ENCODE data around the gene PKP2.

The PKP2 gene

GRCh38 chr12:32896432-32897280 is at the start of gene PKP2:
TSS of gene PKP2 (minus strand) at chr12:32896777. CDS start at chr12:32896731, 46 bp downstream.
- no peak for DNase-seq

DNA sequence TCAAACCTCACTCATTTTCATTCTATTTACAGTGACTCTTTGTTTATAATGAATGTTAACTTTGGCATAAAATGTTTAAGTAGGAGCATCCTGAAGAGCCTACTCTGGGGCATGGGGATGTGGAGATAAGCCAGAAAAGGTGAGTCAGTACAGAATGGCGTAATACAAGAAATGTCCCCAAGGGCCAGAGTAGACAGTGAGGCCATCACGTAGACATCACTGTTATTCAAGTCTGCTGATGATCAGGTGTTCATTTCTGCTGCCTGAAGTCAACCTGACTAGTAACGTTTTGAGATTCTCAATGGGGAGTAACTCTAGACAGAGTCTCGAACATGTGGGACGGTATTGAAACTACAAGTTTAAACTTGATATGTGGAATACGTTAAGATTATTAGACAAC is 47.6 kb upstream of the PKP2 start:
- DNase-seq, result no peak

DNA sequence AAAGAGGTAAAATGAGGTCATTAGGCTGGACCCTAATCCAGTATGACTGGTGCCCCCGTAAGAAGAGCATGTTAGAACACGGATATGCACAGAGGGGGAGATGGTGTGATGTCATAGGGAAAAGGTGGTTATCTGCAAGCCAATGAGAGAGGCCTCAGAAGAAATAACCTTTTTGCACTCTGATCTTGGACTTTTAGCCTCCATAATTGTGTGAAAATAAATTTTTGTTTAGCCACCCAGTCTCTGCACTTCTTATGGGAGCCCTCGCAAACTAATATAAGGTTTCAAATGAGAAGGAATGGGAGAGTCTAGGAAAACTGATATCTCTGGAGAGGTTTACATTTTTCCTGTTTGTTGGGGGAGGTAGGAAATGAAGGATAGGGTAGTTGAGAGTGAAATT is 43.2 kb upstream of the PKP2 start:
- DNase-seq, result no peak

- no peak for DNase-seq
Observed at GRCh38 chr12:32926963-32927362, 30.4 kb upstream of the PKP2 start.

GRCh38 chr12:32926356-32926755 is 29.8 kb upstream of the PKP2 start:
- no peak for DNase-seq

DNA sequence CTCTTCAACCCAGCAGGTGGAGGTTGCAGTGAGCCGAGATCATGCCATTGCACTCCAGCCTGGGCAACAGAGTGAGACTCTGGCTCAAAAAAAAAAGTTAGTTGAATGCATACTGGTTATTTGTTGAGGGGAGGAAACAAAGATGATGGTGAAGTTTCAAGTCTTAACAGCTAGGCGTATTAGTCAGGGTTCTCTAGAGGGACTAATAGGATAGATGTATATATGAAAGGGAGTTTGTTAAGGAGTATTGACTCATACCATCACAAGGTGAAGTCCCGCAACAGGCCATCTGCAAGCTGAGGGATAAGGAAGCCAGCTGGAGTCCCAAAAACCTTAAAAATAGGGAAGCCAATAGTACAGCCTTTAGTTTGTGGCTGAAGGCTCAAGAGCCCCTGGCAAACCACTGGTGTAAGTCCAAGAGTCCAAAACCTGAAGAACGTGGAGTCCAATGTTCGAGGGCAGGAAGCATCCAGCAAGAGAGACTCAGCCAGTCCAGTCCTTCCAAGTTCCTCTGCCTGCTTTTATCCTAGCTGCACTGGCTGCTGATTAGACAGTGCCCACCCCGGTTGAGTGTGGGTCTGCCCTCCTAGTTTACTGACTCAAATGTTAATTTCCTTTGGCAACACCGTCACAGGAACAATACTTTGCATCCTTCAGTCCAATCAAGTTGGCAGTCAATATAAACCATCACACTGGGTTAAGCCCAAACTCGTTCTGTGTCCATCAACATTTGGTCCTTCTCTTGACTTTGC is 26.1 kb upstream of the PKP2 start:
- no peak for DNase-seq

DNA sequence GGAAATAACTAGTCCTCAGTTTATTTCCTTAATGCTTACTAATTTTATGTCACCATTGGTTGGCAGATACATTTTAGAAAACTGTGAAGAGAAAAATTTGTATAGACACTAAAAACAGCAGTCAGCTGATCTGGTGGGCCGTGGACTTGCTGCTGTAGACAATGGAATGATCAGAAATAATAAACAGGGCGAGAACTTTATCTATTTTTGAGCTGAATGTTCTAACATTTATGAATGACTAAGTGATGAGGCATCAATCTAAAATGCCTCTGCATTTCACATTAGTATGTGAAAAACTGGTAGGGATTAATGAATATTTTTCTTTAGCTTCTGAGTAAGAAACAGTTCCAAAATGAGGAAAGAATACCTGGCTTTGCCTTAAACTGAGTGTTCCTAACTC is 24.8 kb upstream of the PKP2 start:
- DNase-seq, result no peak

- no peak for DNase-seq
Observed at GRCh38 chr12:32920506-32921085, 24.0 kb upstream of the PKP2 start.

- DNase-seq, result no peak
Observed at GRCh38 chr12:32918890-32919801, 22.6 kb upstream of the PKP2 start.

DNA sequence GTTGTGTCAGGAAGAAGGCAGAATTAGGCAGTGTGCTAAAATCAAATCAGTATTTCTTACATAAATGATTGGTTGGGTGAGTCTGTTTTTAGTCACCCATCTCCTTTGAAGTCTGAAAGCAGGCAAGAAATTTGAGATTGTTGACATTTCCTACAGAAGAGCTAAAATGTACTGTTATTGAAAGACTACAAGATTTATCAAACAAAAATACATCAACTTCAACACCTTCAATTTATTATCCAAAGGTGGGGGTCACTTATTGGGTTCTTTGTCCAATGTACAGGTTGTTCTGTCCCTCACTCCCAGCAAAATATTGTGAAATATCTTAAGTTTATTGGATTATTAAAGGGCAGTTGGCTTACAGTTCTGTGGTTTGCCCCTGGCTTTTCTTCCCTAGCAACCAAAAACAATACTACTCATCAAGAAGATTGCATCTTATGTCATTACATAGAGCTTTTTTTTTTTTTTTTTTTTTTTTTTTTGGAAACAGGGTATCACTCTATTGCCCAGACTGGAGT is 20.6 kb upstream of the PKP2 start:
- DNase-seq, result no peak

GRCh38 chr12:32907898-32908476 is 11.4 kb upstream of the PKP2 start:
- no peak for DNase-seq

DNA sequence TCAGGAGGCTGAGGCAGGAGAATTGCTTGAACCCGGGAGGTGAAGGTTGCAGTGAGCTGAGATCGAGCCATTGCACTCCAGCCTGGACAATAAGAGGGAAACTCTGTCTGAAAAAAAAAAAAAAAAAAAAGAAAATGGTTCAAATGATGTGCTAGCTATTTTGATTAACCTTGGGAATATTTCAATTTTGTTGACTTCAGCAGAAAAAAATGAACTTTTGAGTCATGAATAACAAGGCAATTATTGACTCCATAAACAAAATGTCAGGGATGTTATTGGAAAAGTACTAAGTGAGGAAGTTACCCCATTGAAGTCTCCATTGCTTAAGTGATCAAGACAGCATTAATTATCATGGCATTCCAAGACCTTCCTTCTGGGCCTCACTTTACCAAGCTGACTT is 10.6 kb upstream of the PKP2 start:
- DNase-seq, result no peak

GRCh38 chr12:32906399-32907165 is 10.0 kb upstream of the PKP2 start:
- no peak for DNase-seq

DNA sequence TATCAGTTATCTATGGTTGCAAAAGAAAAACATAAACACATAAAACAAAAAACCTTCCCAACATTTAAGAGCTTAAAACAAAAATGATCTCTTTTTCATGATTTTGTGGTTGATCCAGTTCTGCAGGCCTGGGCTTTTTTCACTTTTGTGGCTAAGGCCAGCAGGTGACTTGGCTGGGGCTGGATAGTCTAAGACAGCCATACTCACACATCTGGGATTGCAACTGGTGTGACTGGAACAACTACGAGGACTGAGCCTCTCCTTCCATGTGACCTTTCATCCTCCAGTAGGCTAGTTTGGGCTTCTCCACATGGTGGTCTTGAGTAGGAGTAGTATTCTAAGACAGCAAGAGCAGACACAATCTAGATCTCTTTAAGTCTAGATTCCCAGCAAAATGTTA is 7.2 kb upstream of the PKP2 start:
- no peak for DNase-seq

DNA sequence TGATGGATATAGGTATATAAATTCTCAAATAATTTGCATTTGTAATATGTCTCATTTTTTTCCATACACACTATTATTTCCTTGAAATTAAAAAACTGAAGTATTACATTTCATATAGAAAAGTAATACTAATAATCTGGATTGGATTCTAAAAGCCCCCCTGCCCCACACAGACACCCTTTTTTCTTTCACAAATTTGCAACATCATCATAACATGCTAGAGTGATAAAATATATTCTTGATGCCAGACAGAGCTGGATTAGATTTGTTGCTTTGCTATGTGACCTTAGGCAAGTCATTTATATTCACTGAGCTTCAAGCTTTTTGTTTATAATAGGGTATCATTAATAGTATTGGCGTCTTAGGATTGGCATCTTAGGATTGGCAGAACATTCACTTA is 6.7 kb upstream of the PKP2 start:
- no peak for DNase-seq

GRCh38 chr12:32902287-32902997 is 5.9 kb upstream of the PKP2 start:
- DNase-seq, result no peak

- DNase-seq, result no peak
Observed at GRCh38 chr12:32901553-32901952, 5.0 kb upstream of the PKP2 start.

- DNase-seq, result no peak
Observed at GRCh38 chr12:32897687-32898573, 1.4 kb upstream of the PKP2 start.

- DNase-seq, result no peak
Observed at GRCh38 chr12:32897281-32897610, 669 bp upstream of the PKP2 start.

Measured in activated CD4-positive, CD25-positive, alpha-beta regulatory T cell (primary cell).